Hepatocyte (in vitro differentiated cells): ENCODE measurements around the gene C4orf50. TPM values are rescaled to one million over a fixed set of nuclear protein-coding genes. Genes with fewer than 3 reads are reported as not detected.

Source experiments
- DNase-seq: peaks from one replicate; pipeline ENCODE4 v3.0.0-alpha.2; 2016; ENCODE audit warnings: low spot score
- H2AFZ ChIP-seq: fragments of 200-600 bp; sonication (generic); 2 replicates; pipeline ENCODE4 v1.6.0; 2016; ENCODE audit warnings: antibody characterized with exemption, mild to moderate bottlenecking
- H3K27ac ChIP-seq: fragments of 200-600 bp; sonication (generic); 2 replicates; pipeline ENCODE4 v1.5.1; 2016; ENCODE audit warnings: mild to moderate bottlenecking
- H3K27me3 ChIP-seq: fragments of 200-600 bp; sonication (generic); 2 replicates; pipeline ENCODE4 v1.6.1; 2016
- H3K36me3 ChIP-seq: fragments of 200-600 bp; sonication (generic); replicated peaks from 2 replicates; pipeline ENCODE4 v1.5.1; 2016; ENCODE audit warnings: low read depth; ENCODE audit not compliant: insufficient read depth
- H3K4me1 ChIP-seq: fragments of 200-600 bp; sonication (generic); 2 replicates; pipeline ENCODE4 v1.5.1; 2016; ENCODE audit warnings: mild to moderate bottlenecking, moderate library complexity; ENCODE audit not compliant: insufficient read depth
- H3K4me2 ChIP-seq: fragments of 200-600 bp; sonication (generic); 2 replicates; pipeline ENCODE4 v1.6.0; 2016
- H3K4me3 ChIP-seq: fragments of 200-600 bp; sonication (generic); 2 replicates; pipeline ENCODE4 v1.5.1; 2016; ENCODE audit warnings: mild to moderate bottlenecking
- H3K79me2 ChIP-seq: fragments of 200-600 bp; sonication (generic); 2 replicates; pipeline ENCODE4 v1.6.0; 2017; ENCODE audit warnings: mild to moderate bottlenecking
- H3K9me2 ChIP-seq: fragments of 200-600 bp; sonication (generic); replicated peaks from 2 replicates; pipeline ENCODE4 v1.6.0; 2017; ENCODE audit warnings: mild to moderate bottlenecking; ENCODE audit not compliant: insufficient read depth
- H3K9me3 ChIP-seq: fragments of 200-600 bp; sonication (generic); 2 replicates; pipeline ENCODE4 v1.5.1; 2016; ENCODE audit warnings: low read depth, mild to moderate bottlenecking
- H4K20me1 ChIP-seq: fragments of 200-600 bp; sonication (generic); 2 replicates; pipeline ENCODE4 v1.6.0; 2016; ENCODE audit warnings: mild to moderate bottlenecking; ENCODE audit not compliant: insufficient read depth, poor library complexity, severe bottlenecking
- CTCF ChIP-seq: fragments of 200-600 bp; sonication (generic); IDR thresholded peaks from 2 replicates; pipeline ENCODE4 v1.5.1; 2016; ENCODE audit warnings: antibody characterized with exemption, mild to moderate bottlenecking; ENCODE audit not compliant: poor library complexity
- EZH2 ChIP-seq: fragments of 200-600 bp; sonication (generic); IDR thresholded peaks from 2 replicates; pipeline ENCODE4 v1.6.1; 2016; ENCODE audit warnings: antibody characterized with exemption, mild to moderate bottlenecking, borderline replicate concordance
- EZH2phosphoT487 ChIP-seq: fragments of 200-600 bp; sonication (generic); IDR thresholded peaks from one replicate; pipeline ENCODE4 v1.6.1; 2018; ENCODE audit warnings: antibody characterized with exemption, mild to moderate bottlenecking, low read depth, moderate library complexity; ENCODE audit not compliant: unreplicated experiment, severe bottlenecking
- WGBS: methylation state at CpG from one replicate; pipeline ENCODE4 v1.1.6; 2016; ENCODE audit warnings: low lambda C conversion rate; ENCODE audit errors: missing lambda C conversion rate; 5-methylcytosine and 5-hydroxymethylcytosine counted together
- polyA plus RNA-seq: library from polyadenylated mRNA; unstranded; fragments of >200 nt; fragmentation: Nextera tagmentation; extraction: Ambion mirVana; gene quantifications from 2 replicates; pipeline ENCODE4 v1.2.1, GENCODE V29; 2016
- total RNA-seq: library from RNA; depleted of rRNA; stranded (reverse); fragments of >200 nt; gene quantifications from 2 replicates; pipeline ENCODE4 v1.2.3, GENCODE V29; 2014

The C4orf50 gene
- total and polyA plus RNA-seq, 2 experiments from 2014 or later: not detected

GRCh38 chr4:5905714-5906113 lies 112.5 kb downstream of the C4orf50 start:
- Histone ChIP-seq H4K20me1 (no peaks in the 10 kb centered on the region), H3K4me3 (no peak overlapping the region), H3K27ac (no peak overlapping the region), H3K36me3 (no peaks in the 10 kb centered on the region), H3K4me2 (no peak overlapping the region), H3K4me1 (no peaks in the 10 kb centered on the region), H2AFZ (no peak overlapping the region), H3K27me3 (peaks cover 20% of the 10 kb centered on the region), H3K79me2 (no peaks in the 10 kb centered on the region), H3K9me2 (no peaks in the 10 kb centered on the region), H3K9me3 (no peaks in the 10 kb centered on the region)
- 9% methylated on average over 7 of the region's 8 CpGs for WGBS
- DNase-seq: no peak
- TF ChIP-seq CTCF: no peak

GRCh38 chr4:5900844-5901243 lies 117.4 kb downstream of the C4orf50 start:
- H3K4me2 ChIP-seq: no peak overlapping the region
- H3K4me3 ChIP-seq: no peak overlapping the region
- H3K27me3 ChIP-seq: peaks cover 54% of the 10 kb centered on the region
- H3K9me2 ChIP-seq: no peaks in the 10 kb centered on the region
- H3K4me1 ChIP-seq: no peaks in the 10 kb centered on the region
- WGBS: 89% methylated on average over 5 of the region's 5 CpGs
- H3K27ac ChIP-seq: no peak overlapping the region
- no peak for TF ChIP-seq CTCF
- no peak for TF ChIP-seq EZH2
- no peak for TF ChIP-seq EZH2phosphoT487
- no peak for DNase-seq
- no peaks in the 10 kb centered on the region for H3K36me3 ChIP-seq
- no peaks in the 10 kb centered on the region for H3K9me3 ChIP-seq
- H3K79me2 ChIP-seq: no peaks in the 10 kb centered on the region
- H2AFZ ChIP-seq: no peak overlapping the region
- H4K20me1 ChIP-seq: no peaks in the 10 kb centered on the region

- Histone ChIP-seq H3K27me3 (peaks cover 55% of the 10 kb centered on the region), H4K20me1 (no peaks in the 10 kb centered on the region), H3K4me3 (no peak overlapping the region), H2AFZ (no peak overlapping the region), H3K27ac (no peak overlapping the region), H3K4me1 (no peaks in the 10 kb centered on the region), H3K4me2 (no peak overlapping the region), H3K79me2 (no peaks in the 10 kb centered on the region), H3K9me2 (no peaks in the 10 kb centered on the region), H3K9me3 (no peaks in the 10 kb centered on the region), H3K36me3 (no peaks in the 10 kb centered on the region)
- 63% methylated on average over 5 of the region's 5 CpGs for WGBS
- no peak for TF ChIP-seq EZH2phosphoT487
- no peak for TF ChIP-seq EZH2
- no peak for TF ChIP-seq CTCF
- DNase-seq: no peak
Measured at GRCh38 chr4:5899881-5900280, 118.3 kb downstream of the C4orf50 start.

- H3K27ac ChIP-seq: no peak overlapping the region
- no peaks in the 10 kb centered on the region for H3K79me2 ChIP-seq
- no peak overlapping the region for H2AFZ ChIP-seq
- TF ChIP-seq CTCF (no peak), EZH2 (no peak), EZH2phosphoT487 (no peak)
- no peak overlapping the region for H3K4me2 ChIP-seq
- no peak overlapping the region for H3K4me3 ChIP-seq
- peaks cover 56% of the 10 kb centered on the region for H3K27me3 ChIP-seq
- H3K9me3 ChIP-seq: no peaks in the 10 kb centered on the region
- H3K9me2 ChIP-seq: no peaks in the 10 kb centered on the region
- 100% methylated on average over 1 of the region's 1 CpG for WGBS
- no peaks in the 10 kb centered on the region for H4K20me1 ChIP-seq
- DNase-seq: no peak
- H3K4me1 ChIP-seq: no peaks in the 10 kb centered on the region
- H3K36me3 ChIP-seq: no peaks in the 10 kb centered on the region
Measured at GRCh38 chr4:5899396-5899795, 118.8 kb downstream of the C4orf50 start.
